Stimulated activated CD8-positive, alpha-beta memory T cell treated with anti-CD3 and anti-CD28 coated beads, Interleukin-4, amount 100 ng/mL, for 1 hour (primary cell): ENCODE data around the gene UGT1A10.

Experiments
- DNase-seq, 2 donors: peaks; one replicate each; pipeline ENCODE4 v3.0.0-alpha.2; 2020; ENCODE audit warnings: low read depth in 2 of 2, low spot score in 1 of 2

Gene UGT1A10

DNA sequence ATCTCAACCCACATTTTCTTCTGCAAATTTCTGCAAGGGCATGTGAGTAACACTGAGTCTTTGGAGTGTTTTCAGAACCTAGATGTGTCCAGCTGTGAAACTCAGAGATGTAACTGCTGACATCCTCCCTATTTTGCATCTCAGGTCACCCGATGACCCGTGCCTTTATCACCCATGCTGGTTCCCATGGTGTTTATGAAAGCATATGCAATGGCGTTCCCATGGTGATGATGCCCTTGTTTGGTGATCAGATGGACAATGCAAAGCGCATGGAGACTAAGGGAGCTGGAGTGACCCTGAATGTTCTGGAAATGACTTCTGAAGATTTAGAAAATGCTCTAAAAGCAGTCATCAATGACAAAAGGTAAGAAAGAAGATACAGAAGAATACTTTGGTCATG is 131.8 kb downstream of the UGT1A10 start:
- DNase-seq, result no peak

GRCh38 chr2:233769260-233769659 is 133.0 kb downstream of the UGT1A10 start:
- no peak for DNase-seq

DNA sequence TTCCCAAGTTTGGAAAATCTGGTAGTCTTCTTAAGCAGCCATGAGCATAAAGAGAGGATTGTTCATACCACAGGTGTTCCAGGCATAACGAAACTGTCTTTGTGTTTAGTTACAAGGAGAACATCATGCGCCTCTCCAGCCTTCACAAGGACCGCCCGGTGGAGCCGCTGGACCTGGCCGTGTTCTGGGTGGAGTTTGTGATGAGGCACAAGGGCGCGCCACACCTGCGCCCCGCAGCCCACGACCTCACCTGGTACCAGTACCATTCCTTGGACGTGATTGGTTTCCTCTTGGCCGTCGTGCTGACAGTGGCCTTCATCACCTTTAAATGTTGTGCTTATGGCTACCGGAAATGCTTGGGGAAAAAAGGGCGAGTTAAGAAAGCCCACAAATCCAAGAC is 135.9 kb downstream of the UGT1A10 start:
- no peak for DNase-seq

GRCh38 chr2:233772583-233772982 is 136.3 kb downstream of the UGT1A10 start:
- no peak for DNase-seq

DNA sequence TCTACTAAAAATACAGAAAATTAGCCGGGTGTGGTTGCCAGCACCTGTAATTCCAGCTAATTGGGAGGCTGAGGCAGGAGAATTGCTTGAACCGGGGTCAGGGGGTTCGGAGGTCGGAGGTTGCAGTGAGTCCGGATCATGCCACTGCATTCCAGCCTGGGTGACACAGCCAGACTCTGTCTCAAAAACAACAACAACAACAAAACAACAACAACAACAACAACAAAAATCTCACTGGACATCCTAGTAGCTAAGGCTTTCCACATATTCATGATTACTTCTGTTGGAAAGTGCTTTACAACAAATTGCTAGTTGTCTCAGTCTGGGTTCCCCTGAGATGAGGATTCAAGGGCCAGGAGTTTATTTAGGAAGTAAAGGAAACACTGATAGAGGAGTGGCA is 137.6 kb downstream of the UGT1A10 start:
- DNase-seq, result no peak

DNA sequence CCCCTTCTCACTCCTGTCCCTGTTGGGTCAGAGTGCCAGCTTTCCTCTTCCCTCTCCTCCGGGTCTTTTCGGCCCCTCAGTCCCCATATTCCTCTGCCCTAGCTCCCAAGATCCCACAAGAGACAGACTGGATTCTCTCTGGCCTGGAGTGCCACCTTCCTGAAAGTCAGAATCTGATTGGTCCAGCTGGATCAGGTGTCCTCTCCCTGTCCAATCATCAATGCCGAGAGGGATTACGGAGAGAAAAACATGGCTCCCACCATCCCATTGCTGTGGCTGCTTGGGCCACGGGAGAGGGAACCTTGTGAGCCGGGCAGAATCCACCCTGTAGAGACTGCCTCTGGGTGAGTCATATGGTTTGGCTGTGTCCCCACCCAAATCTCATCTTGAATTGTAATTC is 139.2 kb downstream of the UGT1A10 start:
- no peak for DNase-seq

DNA sequence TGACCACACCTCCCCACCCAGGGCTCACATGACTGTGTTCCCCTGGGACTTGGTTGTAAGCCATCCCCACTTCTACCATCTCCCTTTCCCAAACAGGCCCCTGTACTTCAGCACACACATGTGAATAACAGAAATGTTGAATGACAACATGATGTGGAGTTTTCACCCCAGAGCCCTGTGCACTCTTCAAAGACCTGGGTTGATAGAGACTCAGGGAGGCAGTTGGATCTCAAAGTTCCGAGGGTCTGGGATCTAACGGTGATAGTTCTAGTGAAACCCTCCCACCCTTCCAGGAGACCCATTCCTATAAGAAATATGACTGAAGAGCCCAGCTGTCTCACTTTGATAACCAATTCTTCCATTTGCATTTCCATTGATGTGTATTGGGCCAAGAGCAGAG is 141.8 kb downstream of the UGT1A10 start, which contains the start of gene MROH2A:
Gene MROH2A (plus strand): TSS at position 301 of the 400 bp plus-strand sequence. CDS start 1,029 bp downstream, outside the sequence.
- no peak for DNase-seq

DNA sequence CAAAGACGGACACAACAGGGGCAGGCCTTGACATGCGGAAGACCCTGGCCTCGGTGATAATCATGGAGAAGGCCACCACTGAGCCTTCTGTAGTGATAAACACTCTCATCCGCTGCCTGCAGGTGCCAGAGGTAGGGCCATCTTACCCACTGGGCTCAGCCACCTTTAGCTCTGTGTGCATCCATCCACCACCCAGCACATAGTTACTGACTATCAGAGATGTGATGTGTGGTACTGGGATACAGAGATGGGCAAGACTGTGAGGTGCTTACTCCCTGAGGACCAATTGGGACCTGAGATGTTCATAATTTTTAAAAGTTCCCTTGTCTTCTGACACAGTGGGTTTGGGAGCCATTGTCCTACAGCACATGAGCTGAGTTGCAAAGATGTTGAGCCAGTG is 143.5 kb downstream of the UGT1A10 start:
- DNase-seq, result no peak

GRCh38 chr2:233780771-233781170 is 144.5 kb downstream of the UGT1A10 start:
- no peak for DNase-seq

DNA sequence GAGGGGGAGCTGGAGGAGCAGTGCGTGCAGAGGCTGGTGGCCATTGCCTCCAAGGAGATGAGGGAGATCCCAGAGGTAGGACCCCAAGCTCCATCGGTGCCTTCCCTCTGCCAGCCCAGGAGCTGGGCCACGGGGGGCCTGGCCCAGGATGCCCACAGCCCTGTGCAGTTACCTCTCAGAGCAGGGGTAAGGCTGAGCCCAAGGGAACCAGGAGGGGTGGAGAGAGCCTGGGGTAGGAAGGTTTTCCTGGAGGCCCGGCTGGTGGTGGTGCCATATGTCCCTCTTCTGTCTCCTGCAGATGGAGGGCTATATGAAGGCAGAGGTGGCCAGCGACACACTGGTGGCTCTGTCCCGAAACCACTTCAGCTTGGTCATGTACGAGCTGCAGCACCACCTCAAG is 153.3 kb downstream of the UGT1A10 start:
- DNase-seq, result no peak

DNA sequence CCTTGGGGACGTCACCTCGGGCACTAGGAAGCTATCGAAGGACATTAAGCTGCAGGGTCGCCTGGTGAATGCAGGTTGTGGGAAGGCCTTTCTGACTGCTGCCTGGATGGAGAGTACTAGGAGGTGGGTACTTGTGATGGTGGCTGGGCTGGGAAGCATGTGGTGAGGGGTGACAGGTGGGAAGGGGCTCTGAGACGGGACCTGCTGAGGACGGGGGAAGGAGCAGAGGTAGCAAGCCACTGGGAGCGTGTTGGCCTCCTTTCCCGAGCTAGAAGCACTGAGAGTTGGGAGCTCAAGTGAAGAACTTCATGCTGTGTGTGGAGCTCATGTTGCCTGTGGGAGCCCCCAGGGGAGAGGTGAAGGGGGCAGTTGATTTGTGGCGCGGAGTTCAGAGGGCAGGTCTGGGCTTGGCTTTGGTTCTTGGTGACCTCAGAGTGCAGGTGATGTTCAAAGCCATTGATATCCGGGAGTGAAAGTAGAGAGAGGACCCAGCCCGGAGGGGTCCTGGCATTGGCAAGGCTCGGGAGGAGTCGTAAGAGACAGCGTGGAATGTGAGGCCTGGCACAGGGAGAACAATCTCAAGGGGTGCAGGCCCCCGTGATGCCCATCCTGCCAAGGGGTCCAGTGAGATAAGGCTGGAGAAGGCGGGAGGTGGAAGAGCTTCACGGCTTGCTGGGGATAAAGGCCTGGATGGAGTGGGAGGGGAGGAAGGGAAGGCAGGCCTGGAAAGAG is 155.1 kb downstream of the UGT1A10 start:
- DNase-seq, result no peak

- DNase-seq, result no peak
Observed at GRCh38 chr2:233791883-233792329, 155.7 kb downstream of the UGT1A10 start.

DNA sequence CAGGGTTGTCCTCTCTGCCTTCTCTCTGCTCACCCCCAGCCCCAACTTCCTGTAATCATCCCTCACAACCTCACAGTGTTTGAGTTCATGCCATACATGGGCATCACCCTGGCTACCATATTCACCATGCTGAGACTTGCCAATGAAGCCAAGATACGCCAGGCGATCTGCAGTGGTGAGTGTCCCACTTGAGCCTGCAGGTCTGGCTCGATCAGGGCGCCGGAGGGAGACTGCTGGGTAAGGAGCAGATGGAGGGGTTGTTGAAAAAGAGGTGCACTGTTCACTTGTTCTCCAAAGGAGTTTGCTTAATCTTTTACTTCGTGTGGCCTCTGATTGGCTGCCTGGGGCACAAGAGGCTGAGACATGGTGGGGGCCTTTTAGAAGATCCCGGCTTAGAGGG is 156.5 kb downstream of the UGT1A10 start:
- no peak for DNase-seq

DNA sequence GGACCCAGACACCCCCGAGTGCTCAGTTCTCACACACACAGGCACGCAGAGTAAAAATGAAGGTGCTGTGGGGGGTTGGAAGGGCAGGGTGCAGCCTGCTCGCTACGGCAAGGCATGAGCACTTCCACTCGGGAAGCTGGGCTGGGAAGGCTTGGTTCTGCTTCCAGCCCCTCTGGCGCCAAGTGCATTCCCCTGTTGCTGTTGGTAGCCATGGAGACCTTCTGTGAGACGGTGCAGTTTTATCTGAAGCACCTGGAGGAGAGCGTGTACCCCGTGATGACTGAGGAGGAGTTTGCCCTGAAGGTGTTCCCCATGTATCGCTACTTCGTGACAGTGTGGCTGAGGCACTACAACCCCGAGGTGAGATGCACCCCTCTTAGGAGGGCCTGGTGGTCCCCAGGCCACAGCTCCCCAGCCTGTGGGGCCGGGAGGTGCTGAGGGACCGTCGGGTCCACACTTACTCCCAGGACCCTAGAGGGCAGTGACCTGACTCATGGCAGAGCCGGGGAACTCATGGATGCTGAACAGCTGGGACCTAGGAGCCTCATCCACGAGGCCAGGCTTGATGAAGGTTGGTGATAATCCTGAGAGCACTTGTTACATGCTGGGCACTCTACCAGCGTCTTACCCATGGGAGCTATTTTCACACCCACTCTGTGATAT is 157.3 kb downstream of the UGT1A10 start:
- DNase-seq, result no peak

GRCh38 chr2:233794128-233794658 is 157.9 kb downstream of the UGT1A10 start:
- no peak for DNase-seq

DNA sequence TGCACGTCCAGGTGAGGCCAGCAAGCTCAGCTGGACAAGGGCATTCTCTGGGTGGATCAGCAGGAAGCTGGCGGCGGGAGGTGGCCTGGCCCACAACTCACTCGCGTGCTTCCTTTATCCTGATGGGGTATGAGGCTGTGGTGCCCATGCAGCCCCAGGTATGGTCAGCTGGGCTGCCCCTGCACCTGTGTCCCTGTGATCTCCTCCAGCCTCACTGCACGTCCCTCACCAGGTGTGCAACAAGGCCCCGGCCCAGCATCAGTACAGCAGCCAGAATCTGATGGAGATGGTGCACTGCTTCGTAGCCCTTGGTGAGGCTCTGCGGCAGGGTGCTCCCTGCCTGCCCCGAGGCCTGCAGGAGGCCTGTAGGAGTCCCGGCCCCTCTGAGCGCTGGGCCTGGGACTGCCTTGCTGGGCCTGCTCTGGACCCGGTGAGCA is 159.5 kb downstream of the UGT1A10 start:
- no peak for DNase-seq

- no peak for DNase-seq
Observed at GRCh38 chr2:233796254-233796653, 160.0 kb downstream of the UGT1A10 start.

GRCh38 chr2:233798335-233799086 is 162.3 kb downstream of the UGT1A10 start:
- DNase-seq, result no peak

DNA sequence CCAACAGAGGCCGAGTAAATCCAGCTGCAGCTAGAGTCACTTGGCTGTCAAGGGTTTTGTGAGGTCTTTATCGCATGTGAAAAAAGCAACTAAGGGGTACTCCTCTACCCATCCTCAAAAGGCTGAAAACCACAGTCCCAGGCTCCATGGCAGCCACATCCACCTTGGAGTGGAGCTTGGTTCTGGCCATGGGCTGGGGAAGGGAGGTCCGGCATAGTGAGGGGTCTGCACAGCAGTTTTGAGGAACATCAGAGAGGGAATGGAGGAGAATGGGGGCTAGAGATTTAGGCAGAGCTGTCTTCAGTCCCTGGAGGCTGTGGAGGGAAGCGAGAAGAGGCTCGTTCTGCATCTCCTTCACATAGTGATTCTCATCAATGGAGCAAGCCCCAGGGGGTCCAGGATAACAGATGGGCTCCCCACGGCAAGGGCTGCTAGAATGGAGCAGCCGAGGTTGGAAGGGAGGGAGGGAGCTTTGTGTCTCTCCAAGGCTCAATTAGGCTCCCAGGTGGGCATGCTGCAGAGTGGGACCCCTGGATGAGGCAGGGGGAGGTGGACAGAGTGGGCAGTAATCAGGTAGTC is 162.9 kb downstream of the UGT1A10 start:
- no peak for DNase-seq

DNA sequence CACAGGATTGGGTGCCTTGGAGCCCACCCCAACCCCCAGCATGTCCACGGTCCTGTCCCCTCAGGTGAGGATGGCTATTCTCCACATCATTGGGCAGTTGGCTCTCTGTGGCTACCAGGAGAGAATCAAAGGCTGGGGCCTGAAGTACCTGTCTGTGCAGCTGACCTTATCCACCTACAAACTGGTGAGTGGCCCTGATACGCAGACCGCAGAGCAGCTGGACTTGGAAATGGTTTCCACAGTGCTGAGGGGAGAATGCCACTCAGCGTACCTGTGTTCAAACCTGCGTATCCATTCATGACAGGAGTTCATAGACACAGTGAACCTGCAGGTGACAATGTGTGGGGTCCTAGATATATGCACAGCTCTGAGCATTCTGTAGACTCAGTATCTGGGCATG is 163.5 kb downstream of the UGT1A10 start:
- DNase-seq, result no peak

GRCh38 chr2:233800208-233800607 is 164.0 kb downstream of the UGT1A10 start:
- DNase-seq, result no peak
